Mesothelial cell of epicardium (in vitro differentiated cells): Measurements from ENCODE around the gene SLC41A2. TPM values are rescaled to one million over a fixed set of nuclear protein-coding genes. Genes with fewer than 3 reads are reported as not detected.
"Not testable (repeated sequence)": the region's sequence is repeated elsewhere in the genome, so short reads cannot be mapped to it uniquely, and the experiment has no call there.

Experiments
- DNase-seq, 2 experiments: peaks; one replicate each; pipeline ENCODE4 v3.0.0; 2021; ENCODE audit warnings: low spot score in 2 of 2; ENCODE audit not compliant: unreplicated experiment in 2 of 2
- H3K27ac Mint-ChIP-seq: 2 replicates; pipeline ENCODE4 v1.8.0; 2021; ENCODE audit warnings: mixed read lengths
- H3K27me3 Mint-ChIP-seq: 2 replicates; pipeline ENCODE4 v1.8.0; 2021; ENCODE audit warnings: low read depth, mixed read lengths
- H3K36me3 Mint-ChIP-seq: 2 replicates; pipeline ENCODE4 v1.8.0; 2021; ENCODE audit warnings: mixed read lengths
- H3K4me1 Mint-ChIP-seq: 2 replicates; pipeline ENCODE4 v1.8.0; 2021; ENCODE audit warnings: mixed read lengths
- H3K4me3 Mint-ChIP-seq: 2 replicates; pipeline ENCODE4 v1.8.0; 2021; ENCODE audit warnings: mild to moderate bottlenecking, moderate library complexity, mixed read lengths
- H3K9me3 Mint-ChIP-seq: 2 replicates; pipeline ENCODE4 v1.8.0; 2021; ENCODE audit warnings: mixed read lengths
- total RNA-seq: library from RNA; stranded (reverse); gene quantifications from 3 replicates; pipeline ENCODE4 v1.2.1, GENCODE V29; 2021
- TF ChIP-seq, protein P1 (sequence below): fragments of 200-600 bp; sonication (generic); IDR thresholded peaks from one replicate; pipeline ENCODE4 v1.5.0; 2021; ENCODE audit warnings: antibody characterized with exemption; ENCODE audit not compliant: unreplicated experiment

SLC41A2 gene
- total RNA-seq, 1 donor from 2014 or later = 6.9 TPM

DNA sequence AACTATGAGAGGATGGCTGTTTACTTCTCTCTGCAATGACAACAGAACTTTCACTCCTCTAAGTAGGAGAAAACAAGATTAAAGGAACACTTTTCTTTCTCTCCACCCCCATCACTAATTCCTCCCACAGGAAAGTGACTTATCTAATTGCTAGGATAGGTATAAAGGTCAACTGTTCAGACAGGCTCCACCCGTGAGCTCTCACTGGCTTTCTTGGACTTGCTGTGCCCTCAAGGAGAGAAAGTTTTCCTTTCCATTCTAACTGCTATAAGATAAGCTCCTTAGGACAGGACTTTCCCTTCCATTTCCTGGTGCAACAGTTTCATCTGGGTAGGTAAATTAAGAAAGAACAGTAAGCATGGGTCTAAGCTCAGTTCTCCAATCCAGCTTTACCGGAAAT, 4.8 kb downstream of the SLC41A2 start:
- H3K4me1 Mint-ChIP-seq = peaks cover 8% of the 10 kb centered on the region
- no peak overlapping the region for H3K27ac Mint-ChIP-seq

DNA sequence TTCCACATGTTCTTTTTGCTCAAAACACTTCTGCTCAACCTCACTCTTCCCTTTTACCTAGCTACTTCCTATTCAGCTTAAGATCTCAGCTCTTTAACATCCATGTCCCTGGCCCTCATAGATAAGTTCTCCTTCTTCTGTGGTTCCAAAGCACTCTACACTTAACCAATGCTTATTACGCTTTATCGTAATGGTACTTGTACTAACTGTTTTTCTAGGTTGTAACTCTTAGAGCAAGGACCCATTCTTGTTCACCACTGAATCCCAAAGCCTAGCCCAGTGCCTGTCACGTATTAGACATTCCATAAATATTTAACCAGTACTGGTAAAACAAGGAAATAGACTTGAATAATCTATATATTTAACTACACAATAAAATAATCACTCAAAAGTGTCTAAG, 5.3 kb downstream of the SLC41A2 start:
- peaks cover 24% of the 10 kb centered on the region for H3K27me3 Mint-ChIP-seq
- H3K36me3 Mint-ChIP-seq = no peaks in the 10 kb centered on the region
- H3K27ac Mint-ChIP-seq = no peak overlapping the region
- H3K4me3 Mint-ChIP-seq = no peak overlapping the region
- TF ChIP-seq, protein P1, sequence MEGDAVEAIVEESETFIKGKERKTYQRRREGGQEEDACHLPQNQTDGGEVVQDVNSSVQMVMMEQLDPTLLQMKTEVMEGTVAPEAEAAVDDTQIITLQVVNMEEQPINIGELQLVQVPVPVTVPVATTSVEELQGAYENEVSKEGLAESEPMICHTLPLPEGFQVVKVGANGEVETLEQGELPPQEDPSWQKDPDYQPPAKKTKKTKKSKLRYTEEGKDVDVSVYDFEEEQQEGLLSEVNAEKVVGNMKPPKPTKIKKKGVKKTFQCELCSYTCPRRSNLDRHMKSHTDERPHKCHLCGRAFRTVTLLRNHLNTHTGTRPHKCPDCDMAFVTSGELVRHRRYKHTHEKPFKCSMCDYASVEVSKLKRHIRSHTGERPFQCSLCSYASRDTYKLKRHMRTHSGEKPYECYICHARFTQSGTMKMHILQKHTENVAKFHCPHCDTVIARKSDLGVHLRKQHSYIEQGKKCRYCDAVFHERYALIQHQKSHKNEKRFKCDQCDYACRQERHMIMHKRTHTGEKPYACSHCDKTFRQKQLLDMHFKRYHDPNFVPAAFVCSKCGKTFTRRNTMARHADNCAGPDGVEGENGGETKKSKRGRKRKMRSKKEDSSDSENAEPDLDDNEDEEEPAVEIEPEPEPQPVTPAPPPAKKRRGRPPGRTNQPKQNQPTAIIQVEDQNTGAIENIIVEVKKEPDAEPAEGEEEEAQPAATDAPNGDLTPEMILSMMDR = no peak
- no peaks in the 10 kb centered on the region for H3K9me3 Mint-ChIP-seq
- no peak for DNase-seq
- H3K4me1 Mint-ChIP-seq = peaks cover 8% of the 10 kb centered on the region

More for the DNA sequence above, 4.8 kb downstream of the SLC41A2 start:
- Mint-ChIP-seq H3K9me3 (no peaks in the 10 kb centered on the region), H3K27me3 (peaks cover 24% of the 10 kb centered on the region), H3K4me3 (no peak overlapping the region), H3K36me3 (no peaks in the 10 kb centered on the region)
- DNase-seq = no peak
- TF ChIP-seq, protein P1 = no peak

DNA sequence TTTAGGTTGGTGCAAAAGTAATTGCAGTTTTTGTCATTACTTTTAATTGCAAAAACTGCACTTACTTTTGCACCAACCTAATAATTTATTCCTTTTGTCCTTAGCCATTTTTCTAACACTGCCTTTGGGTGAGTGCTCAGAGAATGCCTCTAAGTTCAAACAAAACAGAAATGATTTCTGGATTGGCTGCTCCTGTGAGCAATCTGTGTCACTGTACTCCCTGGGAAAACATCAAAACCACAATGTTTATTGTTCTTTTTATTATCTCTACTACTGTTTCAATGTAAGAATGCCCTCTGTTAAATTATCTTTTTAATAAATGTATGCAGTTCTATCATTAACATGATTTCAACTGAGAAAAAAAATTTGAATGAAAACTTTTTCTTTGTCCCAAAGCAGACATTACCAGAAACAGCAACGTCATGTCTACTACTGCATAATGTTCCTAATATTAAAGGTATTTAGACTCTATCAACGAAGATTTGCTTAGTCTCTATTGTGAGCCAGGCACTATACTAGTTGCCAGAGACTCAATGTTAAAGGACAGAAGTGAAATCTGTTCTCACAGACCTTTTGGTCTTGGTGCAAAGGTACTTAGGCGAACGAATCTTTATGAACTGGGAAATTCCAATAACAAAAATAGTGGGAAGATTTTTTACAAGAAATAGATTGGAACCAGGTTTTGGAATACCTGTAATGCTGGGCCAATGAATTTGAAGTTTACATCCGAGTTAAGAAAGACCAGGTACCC, 6.2 kb downstream of the SLC41A2 start:
- no peaks in the 10 kb centered on the region for H3K36me3 Mint-ChIP-seq
- H3K27me3 Mint-ChIP-seq = peaks cover 18% of the 10 kb centered on the region
- H3K4me3 Mint-ChIP-seq = no peak overlapping the region
- TF ChIP-seq, protein P1 = no peak
- DNase-seq = no peak
- peaks cover 5% of the 10 kb centered on the region for H3K4me1 Mint-ChIP-seq
- H3K27ac Mint-ChIP-seq = no peak overlapping the region
- no peaks in the 10 kb centered on the region for H3K9me3 Mint-ChIP-seq

DNA sequence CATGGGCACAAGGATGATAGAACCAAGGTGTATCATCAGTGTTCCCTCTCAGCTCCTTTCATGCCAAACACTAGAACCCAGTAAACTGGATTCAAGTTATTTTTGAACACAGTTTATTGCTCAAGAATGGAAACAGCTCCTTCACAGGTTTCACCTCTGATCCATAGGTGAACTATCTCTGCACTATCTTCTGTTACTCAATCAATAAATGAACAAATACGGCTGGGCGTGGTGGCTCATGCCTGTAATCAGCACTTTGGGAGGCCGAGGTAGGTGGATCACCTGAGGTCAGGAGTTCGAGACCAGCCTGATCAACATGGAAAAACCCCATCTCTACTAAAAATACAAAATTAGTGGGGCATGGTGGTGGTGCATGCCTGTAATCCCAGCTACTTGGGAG, 9.4 kb downstream of the SLC41A2 start:
- not testable (repeated sequence) for H3K9me3 Mint-ChIP-seq, H3K27me3 Mint-ChIP-seq, H3K4me1 Mint-ChIP-seq, H3K4me3 Mint-ChIP-seq, H3K27ac Mint-ChIP-seq, H3K36me3 Mint-ChIP-seq, DNase-seq

DNA sequence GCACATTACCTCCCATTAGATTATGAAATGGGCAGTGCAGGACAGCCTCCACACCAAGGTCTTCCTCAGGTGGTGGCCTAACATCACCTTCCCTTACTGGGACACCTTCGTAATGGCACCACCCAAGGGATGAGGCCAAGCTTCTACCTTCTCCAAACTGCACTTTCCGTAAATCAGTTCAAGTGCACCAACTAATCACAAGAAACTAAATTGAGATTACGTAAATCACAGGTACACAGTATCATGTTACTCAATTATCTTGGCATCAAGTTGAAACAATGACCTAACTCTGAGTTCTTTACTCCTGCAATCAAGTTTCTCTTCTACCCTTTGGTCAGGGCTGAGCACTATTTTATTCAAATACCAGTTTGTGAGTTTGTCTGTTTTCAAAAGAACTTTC, 13.8 kb downstream of the SLC41A2 start:
- no peak for DNase-seq
- H3K4me1 Mint-ChIP-seq = no peaks in the 10 kb centered on the region
- peaks cover 19% of the 10 kb centered on the region for H3K9me3 Mint-ChIP-seq

DNA sequence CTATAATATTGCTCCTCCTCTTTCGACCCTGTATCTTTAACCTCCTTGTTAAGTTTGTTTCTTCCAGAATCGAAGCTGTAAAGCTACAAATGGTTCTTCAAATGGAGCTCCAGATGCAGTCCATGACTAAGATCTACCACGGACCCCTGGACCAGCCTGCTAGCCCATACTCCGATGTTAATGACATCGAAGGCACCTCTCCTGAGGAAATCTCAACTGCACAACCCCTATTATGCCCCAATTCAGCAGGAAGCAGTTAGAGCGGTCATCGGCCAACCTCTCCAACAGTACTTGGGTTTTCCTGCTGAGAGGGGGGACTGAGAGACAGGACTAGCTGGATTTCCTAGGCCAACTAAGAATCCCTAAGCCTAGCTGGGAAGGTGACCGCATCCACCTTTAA, 14.7 kb downstream of the SLC41A2 start:
- not testable (repeated sequence) for H3K36me3 Mint-ChIP-seq, H3K27ac Mint-ChIP-seq, DNase-seq, H3K27me3 Mint-ChIP-seq, H3K4me3 Mint-ChIP-seq, H3K4me1 Mint-ChIP-seq
- peaks cover 19% of the 10 kb centered on the region for H3K9me3 Mint-ChIP-seq

More for the DNA sequence above, 13.8 kb downstream of the SLC41A2 start:
- TF ChIP-seq, protein P1 = no peak
- H3K27ac Mint-ChIP-seq = no peak overlapping the region
- H3K27me3 Mint-ChIP-seq = peaks cover 4% of the 10 kb centered on the region
- H3K4me3 Mint-ChIP-seq = no peak overlapping the region
- no peaks in the 10 kb centered on the region for H3K36me3 Mint-ChIP-seq

DNA sequence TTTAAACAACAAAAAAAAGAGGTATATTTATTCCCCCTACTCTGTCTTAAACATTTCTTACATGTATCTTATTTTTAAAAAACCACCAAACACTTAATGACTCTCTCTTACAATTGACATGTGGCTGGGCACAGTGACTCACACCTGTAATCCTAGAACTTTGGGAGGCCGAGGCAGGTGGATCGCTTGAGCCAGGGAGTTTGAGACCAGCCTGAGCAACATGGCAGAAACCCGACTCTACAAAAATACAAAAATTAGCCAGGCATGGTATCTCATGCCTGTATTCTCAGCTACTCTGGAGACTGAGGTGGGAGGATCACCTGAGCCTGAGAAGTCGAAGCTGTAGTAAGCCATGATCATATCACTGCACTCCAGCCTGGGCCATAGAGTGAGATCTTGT, 16.0 kb downstream of the SLC41A2 start:
- Mint-ChIP-seq H3K9me3 (peaks cover 19% of the 10 kb centered on the region), H3K36me3 (no peaks in the 10 kb centered on the region), H3K27ac (no peak overlapping the region), H3K4me1 (no peaks in the 10 kb centered on the region), H3K4me3 (no peak overlapping the region), H3K27me3 (peaks cover 4% of the 10 kb centered on the region)
- no peak for DNase-seq
- TF ChIP-seq, protein P1 = no peak
